HCT116 (cell line): Measurements from ENCODE around the gene MYH10. TPM values are rescaled to one million over a fixed set of nuclear protein-coding genes. Genes with fewer than 3 reads are reported as not detected.
A peak's percentile ranks its signal among the peaks of the same experiment; 100 is the strongest.

Experiments
- ATAC-seq: fragments of 200-7000 bp; cut with Tn5 transposase; 2 replicates; pipeline ENCODE4 v1.9.1; 2020; ENCODE audit warnings: mild to moderate bottlenecking, moderate library complexity
- BruUV-seq: library from RNA; stranded (reverse); fragments of 400-500 nt; replicated peaks from 2 replicates; lab custom pipeline; 2021; lab: Mats Ljungman, UMichigan
- CTCF ChIA-PET: fragments of 300-600 bp; sonication (Branson Sonifier 250); formaldehyde crosslinking; loops from one replicate; lab custom pipeline; 2021; ENCODE audit warnings: antibody characterized with exemption; lab: Charles Lee
- POLR2A ChIA-PET: fragments of 300-600, 350-600 bp; sonication (Branson Sonifier 250); formaldehyde crosslinking; loops from one replicate; lab custom pipeline; 2021; ENCODE audit warnings: antibody characterized with exemption; lab: Charles Lee
- RAD21 ChIA-PET, 2 experiments: fragments of 300-600 bp; sonication (Branson Sonifier 250); formaldehyde crosslinking; loops; one replicate each; lab custom pipeline; 2023; ENCODE audit warnings: low total read pairs in 2 of 2; ENCODE audit not compliant: uncharacterized antibody in 2 of 2, unreplicated experiment in 2 of 2, low non-redundant PET in 1 of 2; lab: Charles Lee
- DNase-seq: peaks from one replicate; pipeline ENCODE4 v3.0.0-alpha.2; 2010; ENCODE audit warnings: low read depth, low spot score
- H2AFZ ChIP-seq: fragments of 200-600 bp; shearing (Covaris generic), sonication (generic); 2 replicates; pipeline ENCODE4 v1.6.1; 2017; ENCODE audit warnings: low read depth, mixed run types, mixed read lengths, antibody characterized with exemption, low read length; ENCODE audit not compliant: poor library complexity, severe bottlenecking
- H3K27ac ChIP-seq: 2 replicates; pipeline ENCODE4 v1.5.1; 2012; ENCODE audit warnings: low read depth, low read length
- H3K27me3 ChIP-seq: fragments of 200-600 bp; sonication (generic); 2 replicates; pipeline ENCODE4 v1.6.1; 2016; ENCODE audit warnings: mixed run types, low read length, mixed read lengths; ENCODE audit not compliant: insufficient read depth
- H3K36me3 ChIP-seq, 2 experiments: fragments of 200-500 bp in 1 of 2; fragments of 200-600 bp in 1 of 2; sonication (Bioruptor generic) in 1 of 2; sonication (generic) in 1 of 2; 2 replicates each; pipeline versions ENCODE4 v1.5.1 to v1.6.1; 2014 to 2016; ENCODE audit warnings: low read length in 2 of 2, inconsistent platforms in 1 of 2, mixed read lengths in 1 of 2, mixed run types in 1 of 2; ENCODE audit not compliant: insufficient read depth in 2 of 2, control insufficient read depth in 1 of 2
- H3K4me1 ChIP-seq, 2 experiments: fragments of 200-600 bp in 1 of 2; sonication (generic) in 1 of 2; 2 replicates each; pipeline versions ENCODE4 v1.5.1 to v1.6.1; 2012 to 2017; ENCODE audit warnings: low read length in 2 of 2, inconsistent platforms in 1 of 2, mild to moderate bottlenecking in 1 of 2, mixed read lengths in 1 of 2, mixed run types in 1 of 2, moderate library complexity in 1 of 2; ENCODE audit not compliant: insufficient read depth in 2 of 2, control insufficient read depth in 1 of 2
- H3K4me2 ChIP-seq: fragments of 200-600 bp; sonication (generic); 2 replicates; pipeline ENCODE4 v1.6.1; 2017; ENCODE audit warnings: mixed run types, low read length, mixed read lengths
- H3K4me3 ChIP-seq, 2 experiments: fragments of 200-600 bp in 1 of 2; sonication (generic) in 1 of 2; replicated peaks in 1 of 2; 2 replicates each; pipeline ENCODE4 v1.5.1; 2011 to 2016; ENCODE audit warnings: low read length in 2 of 2, control low read depth in 1 of 2, low read depth in 1 of 2, mild to moderate bottlenecking in 1 of 2, mixed read lengths in 1 of 2, mixed run types in 1 of 2
- H3K79me2 ChIP-seq: fragments of 200-600 bp; sonication (generic); 2 replicates; pipeline ENCODE4 v1.6.1; 2017; ENCODE audit warnings: mild to moderate bottlenecking, mixed run types, low read length, moderate library complexity, mixed read lengths; ENCODE audit not compliant: insufficient read depth
- H3K9ac ChIP-seq: fragments of 200-600 bp; sonication (generic); 2 replicates; pipeline ENCODE4 v1.6.1; 2016; ENCODE audit warnings: low read length, mixed read lengths
- H3K9me2 ChIP-seq: fragments of 200-600 bp; sonication (generic), shearing (Covaris generic); 2 replicates; pipeline ENCODE4 v1.6.1; 2017; ENCODE audit warnings: mixed run types, mild to moderate bottlenecking, moderate library complexity; ENCODE audit not compliant: insufficient read depth
- H3K9me3 ChIP-seq, 2 experiments: fragments of 200-500 bp in 1 of 2; fragments of 200-600 bp in 1 of 2; sonication (Bioruptor generic) in 1 of 2; sonication (generic) in 1 of 2; 2 replicates each; pipeline ENCODE4 v1.6.1; 2014 to 2017; ENCODE audit warnings: low read length in 2 of 2, mixed read lengths in 2 of 2, inconsistent platforms in 1 of 2, low read depth in 1 of 2, mild to moderate bottlenecking in 1 of 2, mixed run types in 1 of 2, moderate library complexity in 1 of 2; ENCODE audit not compliant: control insufficient read depth in 1 of 2, insufficient read depth in 1 of 2
- H4K20me1 ChIP-seq: fragments of 200-600 bp; sonication (generic), shearing (Covaris generic); 2 replicates; pipeline ENCODE4 v1.6.1; 2017; ENCODE audit warnings: mixed run types, mild to moderate bottlenecking, moderate library complexity; ENCODE audit not compliant: insufficient read depth
- CBX3 ChIP-seq: IDR thresholded peaks from 2 replicates; pipeline ENCODE4 v1.6.1; 2012; ENCODE audit warnings: low read depth
- CEBPB ChIP-seq: IDR thresholded peaks from 2 replicates; pipeline ENCODE4 v1.6.1; 2012; ENCODE audit warnings: low read depth
- EGR1 ChIP-seq: IDR thresholded peaks from 2 replicates; pipeline ENCODE4 v1.6.1; 2012; ENCODE audit warnings: low read depth
- EZH2 ChIP-seq: fragments of 200-600 bp; sonication (generic); IDR thresholded peaks from 2 replicates; pipeline ENCODE4 v1.6.1; 2017; ENCODE audit warnings: antibody characterized with exemption, mixed run types
- POLR2A ChIP-seq: IDR thresholded peaks from 2 replicates; pipeline ENCODE4 v1.7.0; 2011; ENCODE audit warnings: borderline replicate concordance; ENCODE audit not compliant: insufficient read depth, insufficient read length; ENCODE audit errors: extremely low read depth
- POLR2AphosphoS5 ChIP-seq: IDR thresholded peaks from 2 replicates; pipeline ENCODE4 v1.6.1; 2011; ENCODE audit warnings: mild to moderate bottlenecking, low read depth, low read length, moderate library complexity
- REST ChIP-seq: IDR thresholded peaks from 2 replicates; pipeline ENCODE4 v1.6.1; 2012; ENCODE audit warnings: low read depth
- SP1 ChIP-seq: IDR thresholded peaks from 2 replicates; pipeline ENCODE4 v1.6.1; 2012; ENCODE audit warnings: low read depth
- intact Hi-C: fragments of 100-400 bp; cut with micrococcal nuclease; formaldehyde crosslinking; loops from 2 replicates; pipeline ENCODE4 v1.10.0; 2022
- total RNA-seq: library from RNA; stranded (reverse); gene quantifications from one replicate; pipeline ENCODE4 v1.2.1, GENCODE V29; 2021; ENCODE audit not compliant: unreplicated experiment

Gene MYH10
- total RNA-seq, 1 experiment from 2014 or later = 39.2 TPM

GRCh38 chr17:8487130-8487645, 143.3 kb downstream of the MYH10 start:
- Histone ChIP-seq H3K4me2 (no peak overlapping the region), H4K20me1 (no peaks in the 10 kb centered on the region), H3K4me3 (no peak overlapping the region), H2AFZ (no peak overlapping the region), H3K27ac (no peak overlapping the region), H3K9ac (no peak overlapping the region), H3K36me3 (peaks cover 26 to 27% of the 10 kb centered on the region in 2 experiments), H3K4me1 (no peaks in the 10 kb centered on the region), H3K27me3 (no peaks in the 10 kb centered on the region), H3K9me2 (no peaks in the 10 kb centered on the region), H3K9me3 (peaks cover 5 to 10% of the 10 kb centered on the region in 2 experiments; a peak in 2 of 4 replicates), H3K79me2 (no peaks in the 10 kb centered on the region)
- POLR2A ChIA-PET = no interaction called here
- RAD21 ChIA-PET = no interaction called here
- no peak for TF ChIP-seq REST
- no peak for TF ChIP-seq SP1
- no peak for TF ChIP-seq POLR2AphosphoS5
- TF ChIP-seq CBX3 = no peak
- no peak for TF ChIP-seq EZH2
- TF ChIP-seq CEBPB = no peak
- CTCF ChIA-PET = interaction anchor here (1.5 kb wide), 1 partner anchor 8 kb away, joined by 3 read pairs; no protein-coding TSS in a partner anchor
- BruUV-seq = no TSS peak
- DNase-seq (no peak), ATAC-seq (no peak)
- intact Hi-C loops = no loop called here

- peaks cover 5 to 10% of the 10 kb centered on the region in 2 experiments; a peak in 2 of 4 replicates for H3K9me3 ChIP-seq
- H3K9ac ChIP-seq = no peak overlapping the region
- H3K79me2 ChIP-seq = no peaks in the 10 kb centered on the region
- no peaks in the 10 kb centered on the region for H3K27me3 ChIP-seq
- H3K4me1 ChIP-seq = no peaks in the 10 kb centered on the region
- no peak overlapping the region for H3K4me3 ChIP-seq
- H2AFZ ChIP-seq = no peak overlapping the region
- TSS peak; percentile 25 for BruUV-seq
- H3K27ac ChIP-seq = no peak overlapping the region
- ChIA-PET CTCF (no interaction called here), RAD21 (interaction anchor here in 1 of 2 experiments (0.5 kb wide), 1 partner anchor 150 kb away, joined by 9 read pairs; no protein-coding TSS in a partner anchor), POLR2A (no interaction called here)
- no peak overlapping the region for H3K4me2 ChIP-seq
- H4K20me1 ChIP-seq = no peaks in the 10 kb centered on the region
- TF ChIP-seq POLR2A = no peak
- TF ChIP-seq EGR1 = no peak
- ATAC-seq = no peak
- H3K9me2 ChIP-seq = no peaks in the 10 kb centered on the region
- intact Hi-C loops = no loop called here
- peaks cover 21 to 34% of the 10 kb centered on the region in 2 experiments for H3K36me3 ChIP-seq
- no peak for DNase-seq
Observed at GRCh38 chr17:8485491-8485890, 145.0 kb downstream of the MYH10 start.
